ENCODE data around the gene RPS27. TPM values are rescaled to one million over a fixed set of nuclear protein-coding genes. Genes with fewer than 3 reads are reported as not detected.

RPS27 gene
- polyA plus RNA-seq, 4 donors = 2,624 to 3,625 (median 3,072) TPM

Other genes starting within 250 kb of the RPS27 start
- 10 to 100 TPM; 29.3 to 41.5 (median 36.4) TPM for gene SLC27A3, start 215.4 kb upstream of the RPS27 start, polyA plus RNA-seq (ENCODE audit: insufficient read length in 4 of 4)
- 10 to 100 TPM; 22.6 to 37.1 (median 28.9) TPM for gene GATAD2B, start 67.8 kb upstream of the RPS27 start, polyA plus RNA-seq (ENCODE audit: insufficient read length in 4 of 4)
- gene DENND4B, start 44.0 kb upstream of the RPS27 start, polyA plus RNA-seq (ENCODE audit: insufficient read length in 4 of 4) = 10 to 100 TPM; 21.9 to 59.4 (median 41.3) TPM
- gene CRTC2, start 32.1 kb upstream of the RPS27 start, polyA plus RNA-seq (ENCODE audit: insufficient read length in 4 of 4) = 10 to 100 TPM; 29.1 to 68.2 (median 47.7) TPM
- 10 to 100 TPM; 78.0 to 88.9 (median 86.7) TPM for gene SLC39A1, start 27.2 kb upstream of the RPS27 start, polyA plus RNA-seq (ENCODE audit: insufficient read length in 4 of 4)
- gene CREB3L4, start 22.9 kb upstream of the RPS27 start, polyA plus RNA-seq (ENCODE audit: insufficient read length in 4 of 4) = 10 to 100 TPM; 32.8 to 43.9 (median 38.8) TPM
- gene JTB, start 13.1 kb upstream of the RPS27 start, polyA plus RNA-seq (ENCODE audit: insufficient read length in 4 of 4) = 100 to 1,000 TPM in 3 of 4 donors, 10 to 100 TPM in 1; 97.2 to 126 (median 107) TPM
- 100 to 1,000 TPM; 154 to 187 (median 168) TPM for gene RAB13, start 4.4 kb upstream of the RPS27 start, polyA plus RNA-seq (ENCODE audit: insufficient read length in 4 of 4)
- under 1 TPM; 0.10 to 0.22 (median 0.13) TPM for gene NUP210L, start 164.3 kb downstream of the RPS27 start, polyA plus RNA-seq (ENCODE audit: insufficient read length in 4 of 4)
- 100 to 1,000 TPM; 249 to 292 (median 288) TPM for gene TPM3, start 201.3 kb downstream of the RPS27 start, polyA plus RNA-seq (ENCODE audit: insufficient read length in 4 of 4)
- gene CFAP141, start 215.6 kb downstream of the RPS27 start, polyA plus RNA-seq (ENCODE audit: insufficient read length in 4 of 4) = not detected
- gene UBAP2L, start 230.2 kb downstream of the RPS27 start, polyA plus RNA-seq (ENCODE audit: insufficient read length in 4 of 4) = 100 to 1,000 TPM; 143 to 206 (median 185) TPM